NCI-H187 treated with DMSO at 0.1 percent for 48 hours (cell line): ENCODE results near the gene RPS18.
A peak's percentile ranks its signal among the peaks of the same experiment; 100 is the strongest.

Experiments used
- DNase-seq: peaks from one replicate; lab custom pipeline; 2025; lab: John Stamatoyannopoulos, UW

Gene RPS18

DNA sequence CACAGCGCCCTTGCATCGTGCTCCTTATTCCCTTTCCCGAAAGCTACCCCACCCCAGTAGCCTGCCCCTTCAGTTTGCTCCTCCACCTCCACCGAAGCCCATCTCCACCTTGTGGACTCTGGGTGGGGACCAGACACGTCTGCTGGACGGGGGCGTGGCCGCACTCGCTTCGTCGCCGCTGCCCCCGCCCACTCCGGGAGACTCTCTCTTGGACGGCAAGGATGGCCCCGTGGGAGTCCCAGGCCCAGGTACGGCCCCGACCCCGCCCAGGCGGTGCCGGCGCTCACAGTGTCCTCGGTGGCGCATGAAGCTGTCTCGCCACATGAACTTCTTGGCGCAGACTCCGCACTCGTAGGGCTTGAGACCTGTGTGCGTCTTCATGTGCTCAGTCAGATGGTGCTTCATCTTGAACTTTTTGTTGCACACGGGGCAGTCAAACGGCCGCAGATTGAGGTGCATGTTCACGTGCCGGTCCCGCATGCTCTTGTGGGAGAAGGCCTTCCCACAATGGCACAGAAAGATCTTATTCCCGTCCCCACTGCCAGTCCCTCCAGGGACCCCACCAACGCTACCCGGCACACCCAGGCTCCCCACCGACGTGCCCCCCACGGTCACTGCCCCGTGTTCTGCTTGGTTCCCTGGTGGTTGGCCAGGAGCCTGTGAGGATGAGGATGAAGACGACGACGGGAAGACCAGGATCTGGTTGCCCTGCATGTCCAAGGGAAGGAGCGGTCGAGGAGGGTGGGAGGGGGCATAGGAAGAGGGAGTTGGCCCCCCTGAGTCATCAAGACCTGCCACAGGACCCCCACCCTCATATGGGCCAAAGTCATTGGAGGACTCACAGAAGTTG, 43.3 kb downstream of the RPS18 start:
- DNase-seq = no peak

DNA sequence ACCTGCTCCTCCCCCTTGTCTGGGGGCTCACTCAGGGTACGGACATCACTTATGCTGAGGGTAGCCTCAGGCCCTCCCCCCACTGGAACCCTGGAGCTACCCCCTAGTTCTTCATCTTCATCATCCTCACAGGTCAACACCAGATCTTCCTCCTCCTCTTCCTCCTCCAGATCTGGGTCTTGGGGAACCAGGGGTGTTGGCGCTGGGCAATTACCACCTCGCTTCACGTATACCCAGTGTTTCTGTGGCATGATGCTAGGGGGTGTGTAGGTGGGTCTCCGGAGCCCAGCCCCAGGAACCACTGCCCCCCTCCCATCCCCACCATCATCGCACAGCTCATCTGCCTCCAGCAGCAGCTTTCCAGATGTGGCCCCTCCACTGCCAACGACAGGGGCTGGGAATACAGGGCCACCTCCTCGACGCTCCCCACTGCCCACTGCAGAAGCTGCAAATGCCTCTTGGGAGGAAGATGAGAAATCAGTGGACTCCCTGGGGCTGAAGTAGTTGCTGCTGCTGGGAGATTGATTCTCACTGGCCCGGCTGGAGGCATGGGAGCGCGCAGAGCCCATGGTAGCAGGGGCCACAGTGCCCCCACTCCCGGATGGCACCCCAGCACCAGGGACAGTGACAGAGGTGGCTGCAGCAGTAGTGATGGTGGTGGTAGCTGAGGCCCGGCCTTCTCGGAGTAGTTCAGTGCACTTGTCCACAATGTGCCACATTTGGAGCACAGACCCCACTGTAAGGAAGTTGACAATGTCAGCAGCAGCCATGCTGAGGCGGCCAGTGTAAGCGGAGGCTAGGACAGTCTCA, 44.1 kb downstream of the RPS18 start:
- DNase-seq = no peak

DNA sequence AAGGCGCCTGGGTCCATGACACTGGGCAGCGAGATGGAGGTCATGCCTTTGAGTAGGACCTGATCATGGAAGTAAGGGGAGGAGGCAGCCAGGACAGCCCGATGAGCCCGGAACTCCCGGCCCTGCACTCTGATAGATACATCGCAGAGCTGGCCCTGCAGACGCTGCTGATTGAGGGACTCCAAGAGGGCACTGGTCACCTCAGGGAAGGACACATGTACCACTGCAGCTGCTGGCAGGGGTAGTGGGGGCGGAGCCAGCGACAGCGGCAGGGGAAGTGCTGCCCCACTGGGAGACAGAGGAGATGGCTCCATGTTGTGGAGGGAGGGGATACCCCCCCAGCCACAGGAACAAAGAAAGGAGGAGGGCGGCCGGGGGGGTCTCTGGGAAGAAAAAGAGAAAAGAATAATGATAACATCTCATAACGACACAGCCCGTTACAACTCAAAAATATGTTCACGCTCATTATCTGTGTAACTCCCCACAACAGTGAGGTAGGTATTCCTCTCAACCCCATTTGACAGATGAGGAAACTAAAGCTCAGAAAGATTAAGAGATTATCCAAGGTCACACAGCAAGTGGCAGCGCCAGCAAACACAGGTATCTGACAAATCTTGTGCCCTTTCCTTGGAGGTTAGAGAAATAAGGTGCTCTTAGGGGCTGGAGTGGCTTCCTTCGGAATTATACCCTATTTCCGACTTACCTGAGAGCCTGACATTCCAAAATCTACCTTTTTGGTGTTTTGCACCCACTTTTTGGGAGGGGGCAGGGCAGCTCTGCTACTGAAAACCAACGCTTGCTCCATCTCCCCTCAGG, 44.9 kb downstream of the RPS18 start:
- DNase-seq = no peak

DNA sequence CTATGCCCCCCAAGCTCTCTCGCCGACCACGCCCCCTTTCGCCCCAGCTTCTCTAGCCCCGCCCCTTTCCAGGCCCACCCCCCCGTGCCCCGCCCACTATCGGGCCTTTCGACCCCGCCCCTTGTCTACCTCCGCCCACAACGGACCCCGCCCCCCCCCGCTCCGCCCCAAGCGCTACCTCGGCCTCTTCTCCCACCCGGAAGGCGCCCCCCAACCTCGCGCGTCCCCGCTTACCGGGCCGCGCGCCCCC, 45.5 kb downstream of the RPS18 start:
- no peak for DNase-seq

DNA sequence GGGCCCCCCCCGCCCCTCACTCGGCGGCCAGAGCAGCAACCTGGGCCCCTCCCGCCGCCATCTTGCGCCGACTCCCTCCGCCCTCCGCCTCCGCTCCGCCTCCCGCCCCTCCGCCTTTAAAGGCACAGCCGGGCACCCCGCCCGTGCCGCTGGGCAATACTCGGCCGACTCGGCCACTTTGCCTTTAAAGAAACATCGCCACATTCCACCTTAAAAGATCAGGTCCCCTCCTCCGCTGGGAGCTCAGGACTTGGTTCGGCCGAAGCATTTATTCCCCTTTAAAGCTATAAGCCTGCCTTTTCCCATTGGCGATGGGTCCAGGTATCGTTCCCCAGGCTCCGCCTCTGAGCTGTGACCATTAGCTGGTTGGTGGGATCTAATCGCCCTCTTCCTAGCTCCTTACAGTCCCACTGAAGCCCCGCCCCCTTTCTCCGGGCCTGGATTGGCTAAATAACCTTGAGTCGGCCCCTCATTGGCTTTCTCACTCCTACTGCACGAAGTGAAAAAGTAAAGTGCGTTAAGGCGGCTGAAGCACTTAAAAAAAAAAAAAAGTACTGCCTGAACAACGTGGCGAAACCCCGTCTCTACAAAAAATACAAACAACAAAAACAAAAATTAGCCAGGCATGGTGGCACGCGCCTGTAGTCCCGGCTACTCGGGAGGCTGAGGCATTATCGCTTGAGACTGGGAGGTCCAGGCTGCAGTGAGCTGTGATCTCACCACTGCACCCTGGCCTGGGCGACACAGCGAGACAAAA, 46.0 kb downstream of the RPS18 start, which contains the start of gene ZBTB22:
TSS of gene ZBTB22 (minus strand) at position 76 of the 757 bp plus-strand sequence. CDS start 828 bp downstream, outside the sequence.
- peak; percentile 92 for DNase-seq

DNA sequence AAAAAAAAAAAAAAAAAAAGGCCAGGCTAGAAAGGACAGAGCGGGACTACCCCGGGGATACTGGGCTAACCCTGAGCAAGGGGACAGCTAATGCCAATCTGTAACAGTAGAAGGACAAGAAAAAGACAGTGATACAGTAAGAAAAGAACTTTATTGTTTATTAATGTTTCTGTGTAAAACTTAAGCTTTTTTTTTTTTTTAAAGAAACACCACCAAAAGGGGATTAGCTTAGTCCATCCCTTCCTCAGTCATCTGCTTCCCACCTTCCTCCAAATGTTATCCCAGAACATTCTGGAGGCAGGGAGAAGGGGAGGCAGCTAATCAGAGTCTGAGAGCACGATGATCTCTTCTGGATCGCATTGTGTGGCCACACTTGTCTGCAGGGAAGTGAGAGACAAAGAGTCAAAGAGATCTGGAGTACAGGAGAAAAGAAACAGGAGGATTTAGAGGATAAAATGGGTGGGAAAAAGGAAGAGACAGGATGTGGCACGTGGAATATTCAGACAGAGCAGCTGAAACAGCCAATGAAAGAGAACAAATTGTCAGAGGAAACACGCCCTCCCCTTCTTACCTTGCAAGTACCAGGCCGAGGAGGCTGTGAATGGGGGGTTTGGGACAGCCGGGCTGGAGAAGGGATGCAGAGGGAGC, 46.7 kb downstream of the RPS18 start:
- DNase-seq = no peak

DNA sequence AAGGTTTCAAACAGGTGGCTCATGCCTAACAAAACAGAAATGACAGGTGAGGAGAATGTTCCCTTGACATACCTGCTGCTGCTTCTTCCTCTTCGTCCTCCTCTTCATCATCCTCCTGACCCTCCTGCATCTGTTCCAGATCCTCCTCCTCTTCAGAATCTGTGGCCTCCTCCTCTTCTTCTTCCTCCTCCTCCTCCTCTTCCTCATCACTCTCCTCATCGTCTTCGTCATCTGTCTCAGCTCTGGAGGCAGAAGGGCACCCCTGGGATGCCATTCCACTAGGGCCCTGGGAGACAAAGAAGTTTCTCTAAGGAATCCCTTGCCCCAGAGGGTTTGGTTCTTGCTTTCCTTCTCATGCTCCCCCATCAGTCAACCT, 48.1 kb downstream of the RPS18 start:
- DNase-seq = no peak

DNA sequence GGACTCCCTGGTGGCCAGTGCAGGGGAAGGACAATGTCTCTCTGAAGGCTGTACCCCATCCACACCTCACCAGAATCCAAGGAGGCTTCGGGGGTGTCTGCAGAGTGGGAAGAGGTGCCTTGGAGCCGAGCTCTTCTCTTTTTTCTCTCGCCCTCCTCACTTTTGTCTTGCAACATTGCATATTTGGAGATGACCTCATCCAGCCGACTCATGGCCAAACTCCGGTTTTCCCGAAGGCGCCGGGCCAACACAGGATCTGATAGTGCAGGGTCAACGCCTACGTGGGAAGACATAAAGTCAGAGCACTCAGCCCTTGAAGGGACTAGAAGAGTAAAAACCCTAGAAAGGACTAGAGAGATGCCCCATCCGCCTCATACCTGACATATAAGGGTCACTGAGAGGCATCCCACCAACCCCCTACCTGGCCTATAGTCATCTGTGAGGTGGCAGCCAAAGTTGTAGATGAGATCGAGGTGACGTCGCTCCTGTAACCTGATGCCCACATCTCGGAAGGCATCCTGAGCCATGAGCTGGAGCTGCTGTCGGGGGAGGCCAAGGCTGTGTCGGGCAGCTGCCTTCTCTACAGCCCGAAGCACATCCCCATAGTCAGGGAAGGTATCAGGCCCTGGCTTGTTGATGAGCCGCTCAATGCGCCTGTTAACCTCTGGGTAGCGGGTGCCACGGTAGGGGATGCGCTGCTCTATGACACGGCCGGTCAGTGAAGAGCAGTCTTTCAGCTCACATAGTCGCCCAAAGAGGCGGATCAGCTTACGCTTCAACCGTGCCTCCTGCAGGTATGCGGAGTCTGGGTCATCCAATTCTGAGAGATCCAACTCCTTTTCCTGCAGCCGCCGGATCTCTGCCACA, 48.7 kb downstream of the RPS18 start:
- DNase-seq = no peak

DNA sequence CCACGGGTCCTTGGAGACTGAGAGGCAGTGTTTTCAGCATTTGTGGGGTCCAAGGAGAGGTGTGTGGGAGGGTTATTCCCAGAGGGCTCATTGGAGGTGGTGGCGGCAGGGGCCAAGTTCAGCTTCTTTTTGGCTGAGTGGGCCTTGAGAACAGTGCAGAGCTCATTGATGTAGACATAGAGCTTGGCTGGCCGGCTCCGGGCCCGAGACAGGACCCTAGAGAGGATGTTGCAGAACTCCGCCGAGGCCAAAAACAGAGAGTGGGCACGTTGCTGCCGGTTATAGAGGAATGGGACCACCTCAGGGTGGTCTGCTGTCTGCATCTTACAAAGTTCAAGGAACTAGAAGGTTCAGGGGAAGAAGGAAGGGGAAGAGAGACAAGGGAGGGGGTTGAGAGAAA, 49.4 kb downstream of the RPS18 start:
- no peak for DNase-seq

DNA sequence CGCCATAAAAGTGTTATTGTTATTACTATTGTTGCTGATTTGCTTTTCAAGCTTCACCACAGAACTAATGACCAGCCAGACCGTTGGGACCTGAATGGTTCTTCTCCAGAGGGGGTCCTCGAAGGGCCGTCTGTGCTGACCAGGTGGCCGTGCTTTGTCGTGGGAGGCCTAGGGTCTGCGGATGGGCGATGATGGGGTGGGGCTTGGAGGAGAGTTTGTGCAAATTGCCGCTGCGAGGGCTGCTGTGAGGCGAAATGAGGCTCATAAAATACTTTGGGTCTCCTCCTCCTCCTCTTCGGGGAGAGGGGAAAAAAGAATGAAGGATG, 51.7 kb downstream of the RPS18 start:
- DNase-seq = no peak

DNA sequence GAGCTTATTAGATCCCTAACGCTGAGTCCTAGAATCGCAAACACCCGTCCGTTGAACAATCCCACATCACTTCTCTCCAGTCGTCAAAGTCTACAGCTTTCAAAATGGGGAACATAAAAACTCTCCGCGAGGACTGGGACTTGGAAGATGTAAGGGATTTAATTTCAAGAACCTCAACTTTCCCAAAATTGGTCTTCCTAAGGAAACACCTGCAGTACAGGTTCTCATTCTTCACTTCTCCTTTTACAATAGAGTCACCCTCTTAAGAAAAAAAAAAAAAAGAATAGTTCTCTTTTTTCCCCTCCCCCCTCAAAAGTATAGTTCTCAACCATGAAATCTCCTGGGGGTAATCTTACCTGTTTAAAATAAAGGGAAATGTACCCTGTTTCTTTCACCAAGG, 52.2 kb downstream of the RPS18 start:
- DNase-seq = no peak
